Globus pallidus (tissue), 1 donor: Measurements from ENCODE around the gene NSUN5.
"Not testable (repeated sequence)": the region's sequence is repeated elsewhere in the genome, so short reads cannot be mapped to it uniquely, and the experiment has no call there.

Source experiments
- DNase-seq: peaks from one replicate; pipeline ENCODE4 v3.0.0-alpha.2; 2015; ENCODE audit warnings: low spot score

Gene NSUN5

DNA sequence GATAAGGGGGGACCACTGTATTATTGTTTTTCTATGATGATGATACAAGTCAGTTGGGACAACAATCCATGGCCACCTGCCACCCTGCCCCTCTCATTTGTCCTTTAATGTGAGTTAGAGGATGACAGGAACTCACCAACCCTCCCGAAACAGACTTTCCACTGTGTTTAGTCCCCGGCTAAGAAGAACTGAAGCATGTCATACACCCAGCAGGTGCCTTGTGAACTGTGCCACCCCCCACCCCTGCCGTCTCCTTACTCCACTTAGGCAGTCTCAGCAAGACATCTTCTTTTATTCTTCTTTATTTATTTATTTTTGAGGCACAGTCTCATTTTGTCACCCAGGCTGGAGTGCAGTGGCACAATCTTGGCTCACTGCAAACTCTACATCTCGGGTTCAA is 40.8 kb downstream of the NSUN5 start:
- not testable (repeated sequence) for DNase-seq

DNA sequence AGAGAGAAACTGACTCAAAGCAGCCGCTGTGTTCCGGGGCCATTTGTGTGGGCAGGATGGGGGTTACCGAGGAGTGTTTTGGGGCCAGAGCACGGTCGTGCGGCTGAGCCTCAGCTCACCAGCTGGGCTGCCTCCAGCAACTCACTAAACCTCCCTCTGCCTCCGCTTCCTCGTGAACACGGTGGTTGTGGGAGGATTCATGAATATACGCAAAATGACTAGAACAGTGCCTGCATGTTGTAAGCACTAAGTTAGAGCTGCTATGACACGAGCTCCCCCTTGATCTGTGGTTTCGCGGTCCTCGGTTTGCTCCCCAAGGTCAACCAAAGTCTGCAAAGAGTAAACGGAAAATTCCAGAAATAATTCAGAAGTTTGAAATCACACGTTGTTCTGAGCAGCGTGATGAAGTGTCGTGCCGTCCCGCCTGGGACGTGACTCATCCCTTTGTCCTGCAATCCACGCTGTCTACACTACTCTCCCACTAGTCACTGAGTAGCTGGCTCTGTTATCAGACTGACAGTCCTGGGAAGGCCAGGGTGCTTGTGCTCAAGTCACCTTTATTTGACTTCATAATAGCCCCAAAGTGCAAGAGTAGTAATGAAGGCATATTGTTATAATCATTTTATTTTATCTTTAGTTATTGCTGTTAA is 41.8 kb downstream of the NSUN5 start:
- DNase-seq, result not testable (repeated sequence)

DNA sequence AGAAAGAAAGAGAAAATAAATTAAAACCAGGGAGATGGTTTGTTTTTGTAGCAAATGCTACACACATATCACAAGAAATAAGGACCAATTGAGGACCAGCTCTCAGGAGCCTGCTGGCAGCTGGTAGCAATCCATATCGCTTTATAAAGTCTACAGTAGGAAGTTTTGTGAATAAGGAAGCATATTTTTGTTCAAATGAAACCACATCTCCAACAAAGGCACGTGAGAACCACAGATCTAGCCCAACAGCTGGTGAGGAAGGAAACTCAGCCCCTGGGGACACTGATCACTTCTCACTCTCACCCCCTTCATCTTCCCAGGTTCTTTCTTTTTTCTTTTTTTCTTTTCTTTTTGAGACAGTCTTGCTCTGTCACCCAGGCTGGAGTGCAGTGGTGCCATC is 46.2 kb downstream of the NSUN5 start:
- DNase-seq, result not testable (repeated sequence)
